ENCODE results near the gene HTR3E.

DNA sequence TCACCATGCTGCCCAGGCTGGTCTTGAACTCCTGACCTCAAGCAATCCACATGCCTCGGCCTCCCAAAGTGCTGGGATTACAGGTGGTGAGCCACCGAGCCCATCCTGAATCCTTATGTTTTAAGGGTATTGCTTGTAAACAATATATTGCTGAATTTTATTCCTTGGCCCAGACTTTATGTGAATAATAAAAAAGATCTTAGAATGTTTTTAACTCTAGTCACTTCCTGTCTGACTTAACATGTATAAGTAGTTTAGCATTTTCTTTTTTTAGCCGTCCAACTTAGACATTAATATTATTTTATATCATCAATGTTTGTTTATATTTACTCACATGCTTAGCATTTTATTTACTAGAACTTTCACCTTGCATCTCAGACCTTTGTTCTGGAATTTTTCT, 29.1 kb downstream of the HTR3E start:
- TF ChIP-seq, protein P1, sequence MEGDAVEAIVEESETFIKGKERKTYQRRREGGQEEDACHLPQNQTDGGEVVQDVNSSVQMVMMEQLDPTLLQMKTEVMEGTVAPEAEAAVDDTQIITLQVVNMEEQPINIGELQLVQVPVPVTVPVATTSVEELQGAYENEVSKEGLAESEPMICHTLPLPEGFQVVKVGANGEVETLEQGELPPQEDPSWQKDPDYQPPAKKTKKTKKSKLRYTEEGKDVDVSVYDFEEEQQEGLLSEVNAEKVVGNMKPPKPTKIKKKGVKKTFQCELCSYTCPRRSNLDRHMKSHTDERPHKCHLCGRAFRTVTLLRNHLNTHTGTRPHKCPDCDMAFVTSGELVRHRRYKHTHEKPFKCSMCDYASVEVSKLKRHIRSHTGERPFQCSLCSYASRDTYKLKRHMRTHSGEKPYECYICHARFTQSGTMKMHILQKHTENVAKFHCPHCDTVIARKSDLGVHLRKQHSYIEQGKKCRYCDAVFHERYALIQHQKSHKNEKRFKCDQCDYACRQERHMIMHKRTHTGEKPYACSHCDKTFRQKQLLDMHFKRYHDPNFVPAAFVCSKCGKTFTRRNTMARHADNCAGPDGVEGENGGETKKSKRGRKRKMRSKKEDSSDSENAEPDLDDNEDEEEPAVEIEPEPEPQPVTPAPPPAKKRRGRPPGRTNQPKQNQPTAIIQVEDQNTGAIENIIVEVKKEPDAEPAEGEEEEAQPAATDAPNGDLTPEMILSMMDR (IDR thresholded peaks at IDR 0.05; ENCODE audit: poor library complexity, severe bottlenecking), result no peak
- TF ChIP-seq POLR2AphosphoS5 (IDR thresholded peaks at IDR 0.05) (no peak), EP300 (conservative IDR thresholded peaks at IDR 0.05; ENCODE audit: poor library complexity, severe bottlenecking) (no peak), EZH2 (IDR thresholded peaks at IDR 0.05; ENCODE audit: borderline replicate concordance, insufficient read depth, low read length, poor library complexity, severe bottlenecking) (no peak), TAF1 (IDR thresholded peaks at IDR 0.05; ENCODE audit: low read depth) (no peak), MXI1 (conservative IDR thresholded peaks at IDR 0.05; ENCODE audit: poor library complexity, severe bottlenecking) (no peak), RAD21 (conservative IDR thresholded peaks at IDR 0.05) (no peak)

Measured in neural cell (in vitro differentiated cells).